ENCODE data around the gene SLC4A7. TPM values are rescaled to one million over a fixed set of nuclear protein-coding genes. Genes with fewer than 3 reads are reported as not detected.
A peak's percentile ranks its signal among the peaks of the same experiment; 100 is the strongest.

SLC4A7 gene
- total RNA-seq, 1 experiment from 2014 or later: 90.8 TPM

DNA sequence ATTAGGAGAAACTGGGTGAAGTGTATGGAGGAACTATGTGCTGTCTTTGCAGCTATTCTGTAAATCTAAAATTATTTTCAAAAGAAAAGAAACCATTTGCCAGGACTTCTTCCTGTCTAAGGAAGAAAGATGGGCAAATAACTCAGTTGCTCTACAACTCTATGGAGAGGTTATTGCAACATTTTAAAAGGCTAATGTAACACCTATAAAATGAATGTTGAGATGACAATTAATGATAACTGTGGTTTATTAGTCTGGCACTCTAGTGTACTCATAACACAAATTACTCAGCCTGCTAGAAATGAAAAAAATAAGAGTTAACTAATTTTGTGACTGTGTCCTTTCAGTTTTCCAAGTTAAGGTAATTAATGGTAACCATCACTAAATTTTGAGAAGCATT lies 32.3 kb downstream of the SLC4A7 start:
- Mint-ChIP-seq H3K9me3 (no peaks in the 10 kb centered on the region), H3K27me3 (ENCODE audit: low read depth) (no peaks in the 10 kb centered on the region), H3K4me3 (no peak overlapping the region), H3K36me3 (peaks cover 21% of the 10 kb centered on the region), H3K4me1 (peaks cover 32% of the 10 kb centered on the region), H3K27ac (no peak overlapping the region)
- ChIA-PET CTCF (no interaction called here), POLR2A (no interaction called here)
- TF ChIP-seq GTF2I (CRISPR knock-in tag; conservative IDR thresholded peaks at IDR 0.05) (no peak), IRF2 (CRISPR knock-in tag; IDR thresholded peaks at IDR 0.05; ENCODE audit: borderline replicate concordance, low read depth) (no peak), TEAD1 (CRISPR knock-in tag; IDR thresholded peaks at IDR 0.05) (no peak), FOXJ3 (CRISPR knock-in tag; IDR thresholded peaks at IDR 0.05; ENCODE audit: borderline replicate concordance) (no peak), MXD4 (CRISPR knock-in tag; IDR thresholded peaks at IDR 0.05; ENCODE audit: borderline replicate concordance) (no peak), NFATC4 (CRISPR knock-in tag; IDR thresholded peaks at IDR 0.05) (no peak), GRHL2 (CRISPR knock-in tag; IDR thresholded peaks at IDR 0.05; ENCODE audit: insufficient replicate concordance, severe bottlenecking) (no peak), KAT7 (CRISPR knock-in tag; IDR thresholded peaks at IDR 0.05; ENCODE audit: borderline replicate concordance) (no peak), HMGA2 (CRISPR knock-in tag; IDR thresholded peaks at IDR 0.05) (no peak), MYBL2 (CRISPR knock-in tag; IDR thresholded peaks at IDR 0.05) (no peak), EMX1 (CRISPR knock-in tag; IDR thresholded peaks at IDR 0.05) (no peak), OVOL2 (CRISPR knock-in tag; IDR thresholded peaks at IDR 0.05; ENCODE audit: borderline replicate concordance) (no peak)
- TF ChIP-seq, protein P1, sequence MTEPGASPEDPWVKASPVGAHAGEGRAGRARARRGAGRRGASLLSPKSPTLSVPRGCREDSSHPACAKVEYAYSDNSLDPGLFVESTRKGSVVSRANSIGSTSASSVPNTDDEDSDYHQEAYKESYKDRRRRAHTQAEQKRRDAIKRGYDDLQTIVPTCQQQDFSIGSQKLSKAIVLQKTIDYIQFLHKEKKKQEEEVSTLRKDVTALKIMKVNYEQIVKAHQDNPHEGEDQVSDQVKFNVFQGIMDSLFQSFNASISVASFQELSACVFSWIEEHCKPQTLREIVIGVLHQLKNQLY (CRISPR knock-in tag; IDR thresholded peaks at IDR 0.05): no peak
- TF ChIP-seq, protein P2, sequence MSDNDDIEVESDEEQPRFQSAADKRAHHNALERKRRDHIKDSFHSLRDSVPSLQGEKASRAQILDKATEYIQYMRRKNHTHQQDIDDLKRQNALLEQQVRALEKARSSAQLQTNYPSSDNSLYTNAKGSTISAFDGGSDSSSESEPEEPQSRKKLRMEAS (CRISPR knock-in tag; IDR thresholded peaks at IDR 0.05): no peak
- ATAC-seq (no peak), DNase-seq (ENCODE audit: low spot score) (no peak)

DNA sequence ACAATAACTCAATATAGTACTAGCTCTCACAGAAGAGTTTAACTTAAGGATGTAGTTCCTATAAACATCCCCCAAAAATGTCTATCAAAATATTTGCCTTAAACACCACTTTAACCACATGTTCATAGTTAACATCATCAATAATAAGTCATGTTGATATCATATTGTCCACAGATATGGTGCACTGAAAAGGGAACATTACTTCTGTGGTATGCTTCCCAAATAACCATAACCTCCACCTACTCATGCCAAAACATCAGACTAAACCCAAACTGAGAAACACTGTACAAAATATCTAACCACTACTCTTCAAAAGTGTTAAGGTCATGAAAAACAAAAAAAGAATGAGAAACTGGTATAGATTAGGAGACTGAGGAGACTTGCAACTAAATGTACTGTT lies 32.9 kb downstream of the SLC4A7 start:
- Mint-ChIP-seq H3K27ac (peak overlapping the region; percentile 54; the same call in 1 of the 2 replicates), H3K36me3 (peaks cover 21% of the 10 kb centered on the region), H3K27me3 (ENCODE audit: low read depth) (no peaks in the 10 kb centered on the region), H3K4me3 (no peak overlapping the region), H3K4me1 (peaks cover 26% of the 10 kb centered on the region), H3K9me3 (no peaks in the 10 kb centered on the region)
- DNase-seq (ENCODE audit: low spot score): no peak
- ATAC-seq: no peak
- ChIA-PET POLR2A (no interaction called here), CTCF (no interaction called here)
- no peak for TF ChIP-seq SMAD4 (CRISPR knock-in tag; IDR thresholded peaks at IDR 0.05)
- no peak for TF ChIP-seq RELA (CRISPR knock-in tag; IDR thresholded peaks at IDR 0.05; ENCODE audit: borderline replicate concordance)
- TF ChIP-seq JUN (CRISPR knock-in tag; IDR thresholded peaks at IDR 0.05): no peak
- TF ChIP-seq, protein P3, sequence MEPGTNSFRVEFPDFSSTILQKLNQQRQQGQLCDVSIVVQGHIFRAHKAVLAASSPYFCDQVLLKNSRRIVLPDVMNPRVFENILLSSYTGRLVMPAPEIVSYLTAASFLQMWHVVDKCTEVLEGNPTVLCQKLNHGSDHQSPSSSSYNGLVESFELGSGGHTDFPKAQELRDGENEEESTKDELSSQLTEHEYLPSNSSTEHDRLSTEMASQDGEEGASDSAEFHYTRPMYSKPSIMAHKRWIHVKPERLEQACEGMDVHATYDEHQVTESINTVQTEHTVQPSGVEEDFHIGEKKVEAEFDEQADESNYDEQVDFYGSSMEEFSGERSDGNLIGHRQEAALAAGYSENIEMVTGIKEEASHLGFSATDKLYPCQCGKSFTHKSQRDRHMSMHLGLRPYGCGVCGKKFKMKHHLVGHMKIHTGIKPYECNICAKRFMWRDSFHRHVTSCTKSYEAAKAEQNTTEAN (CRISPR knock-in tag; IDR thresholded peaks at IDR 0.05): no peak
- TF ChIP-seq, protein P4, sequence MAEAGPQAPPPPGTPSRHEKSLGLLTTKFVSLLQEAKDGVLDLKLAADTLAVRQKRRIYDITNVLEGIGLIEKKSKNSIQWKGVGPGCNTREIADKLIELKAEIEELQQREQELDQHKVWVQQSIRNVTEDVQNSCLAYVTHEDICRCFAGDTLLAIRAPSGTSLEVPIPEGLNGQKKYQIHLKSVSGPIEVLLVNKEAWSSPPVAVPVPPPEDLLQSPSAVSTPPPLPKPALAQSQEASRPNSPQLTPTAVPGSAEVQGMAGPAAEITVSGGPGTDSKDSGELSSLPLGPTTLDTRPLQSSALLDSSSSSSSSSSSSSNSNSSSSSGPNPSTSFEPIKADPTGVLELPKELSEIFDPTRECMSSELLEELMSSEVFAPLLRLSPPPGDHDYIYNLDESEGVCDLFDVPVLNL (CRISPR knock-in tag; IDR thresholded peaks at IDR 0.05; ENCODE audit: borderline replicate concordance, low read depth): no peak
- TF ChIP-seq, protein P5, sequence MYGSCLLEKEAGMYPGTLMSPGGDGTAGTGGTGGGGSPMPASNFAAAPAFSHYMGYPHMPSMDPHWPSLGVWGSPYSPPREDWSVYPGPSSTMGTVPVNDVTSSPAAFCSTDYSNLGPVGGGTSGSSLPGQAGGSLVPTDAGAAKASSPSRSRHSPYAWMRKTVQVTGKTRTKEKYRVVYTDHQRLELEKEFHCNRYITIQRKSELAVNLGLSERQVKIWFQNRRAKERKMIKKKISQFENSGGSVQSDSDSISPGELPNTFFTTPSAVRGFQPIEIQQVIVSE (CRISPR knock-in tag; IDR thresholded peaks at IDR 0.05; ENCODE audit: borderline replicate concordance): no peak
- TF ChIP-seq ZNF416 (CRISPR knock-in tag; IDR thresholded peaks at IDR 0.05): no peak
- TF ChIP-seq CREM (CRISPR knock-in tag; IDR thresholded peaks at IDR 0.05): no peak
- TF ChIP-seq MXD4 (CRISPR knock-in tag; IDR thresholded peaks at IDR 0.05; ENCODE audit: borderline replicate concordance): no peak
- TF ChIP-seq ZNF317 (CRISPR knock-in tag; IDR thresholded peaks at IDR 0.05; ENCODE audit: borderline replicate concordance, low read depth): no peak
- TF ChIP-seq, protein P6, sequence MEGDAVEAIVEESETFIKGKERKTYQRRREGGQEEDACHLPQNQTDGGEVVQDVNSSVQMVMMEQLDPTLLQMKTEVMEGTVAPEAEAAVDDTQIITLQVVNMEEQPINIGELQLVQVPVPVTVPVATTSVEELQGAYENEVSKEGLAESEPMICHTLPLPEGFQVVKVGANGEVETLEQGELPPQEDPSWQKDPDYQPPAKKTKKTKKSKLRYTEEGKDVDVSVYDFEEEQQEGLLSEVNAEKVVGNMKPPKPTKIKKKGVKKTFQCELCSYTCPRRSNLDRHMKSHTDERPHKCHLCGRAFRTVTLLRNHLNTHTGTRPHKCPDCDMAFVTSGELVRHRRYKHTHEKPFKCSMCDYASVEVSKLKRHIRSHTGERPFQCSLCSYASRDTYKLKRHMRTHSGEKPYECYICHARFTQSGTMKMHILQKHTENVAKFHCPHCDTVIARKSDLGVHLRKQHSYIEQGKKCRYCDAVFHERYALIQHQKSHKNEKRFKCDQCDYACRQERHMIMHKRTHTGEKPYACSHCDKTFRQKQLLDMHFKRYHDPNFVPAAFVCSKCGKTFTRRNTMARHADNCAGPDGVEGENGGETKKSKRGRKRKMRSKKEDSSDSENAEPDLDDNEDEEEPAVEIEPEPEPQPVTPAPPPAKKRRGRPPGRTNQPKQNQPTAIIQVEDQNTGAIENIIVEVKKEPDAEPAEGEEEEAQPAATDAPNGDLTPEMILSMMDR (IDR thresholded peaks at IDR 0.05): no peak
- TF ChIP-seq JAZF1 (CRISPR knock-in tag; IDR thresholded peaks at IDR 0.05): no peak
- no peak for TF ChIP-seq TEAD1 (CRISPR knock-in tag; IDR thresholded peaks at IDR 0.05)
- no peak for TF ChIP-seq HMGA2 (CRISPR knock-in tag; IDR thresholded peaks at IDR 0.05)
- TF ChIP-seq, protein P7, sequence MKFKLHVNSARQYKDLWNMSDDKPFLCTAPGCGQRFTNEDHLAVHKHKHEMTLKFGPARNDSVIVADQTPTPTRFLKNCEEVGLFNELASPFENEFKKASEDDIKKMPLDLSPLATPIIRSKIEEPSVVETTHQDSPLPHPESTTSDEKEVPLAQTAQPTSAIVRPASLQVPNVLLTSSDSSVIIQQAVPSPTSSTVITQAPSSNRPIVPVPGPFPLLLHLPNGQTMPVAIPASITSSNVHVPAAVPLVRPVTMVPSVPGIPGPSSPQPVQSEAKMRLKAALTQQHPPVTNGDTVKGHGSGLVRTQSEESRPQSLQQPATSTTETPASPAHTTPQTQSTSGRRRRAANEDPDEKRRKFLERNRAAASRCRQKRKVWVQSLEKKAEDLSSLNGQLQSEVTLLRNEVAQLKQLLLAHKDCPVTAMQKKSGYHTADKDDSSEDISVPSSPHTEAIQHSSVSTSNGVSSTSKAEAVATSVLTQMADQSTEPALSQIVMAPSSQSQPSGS (CRISPR knock-in tag; IDR thresholded peaks at IDR 0.05; ENCODE audit: borderline replicate concordance, low read depth): no peak
- TF ChIP-seq ZNF263 (CRISPR knock-in tag; IDR thresholded peaks at IDR 0.05; ENCODE audit: low read depth): no peak
- TF ChIP-seq TEAD4 (CRISPR knock-in tag; IDR thresholded peaks at IDR 0.05): no peak
- TF ChIP-seq ZNF671 (CRISPR knock-in tag; IDR thresholded peaks at IDR 0.05): no peak
- TF ChIP-seq, protein P8, sequence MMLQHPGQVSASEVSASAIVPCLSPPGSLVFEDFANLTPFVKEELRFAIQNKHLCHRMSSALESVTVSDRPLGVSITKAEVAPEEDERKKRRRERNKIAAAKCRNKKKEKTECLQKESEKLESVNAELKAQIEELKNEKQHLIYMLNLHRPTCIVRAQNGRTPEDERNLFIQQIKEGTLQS (CRISPR knock-in tag; conservative IDR thresholded peaks at IDR 0.05): no peak

Measured in WTC11 (cell line).